Measurements from ENCODE around the gene ADAMTS17. TPM values are rescaled to one million over a fixed set of nuclear protein-coding genes. Genes with fewer than 3 reads are reported as not detected.

Gene ADAMTS17
- total and polyA plus RNA-seq, 4 donors = 0.28 to 46.9 (median 9.1) TPM

GRCh38 chr15:100060276-100060926 is 281.4 kb downstream of the ADAMTS17 start:
- WGBS = 82% methylated on average over 10 of the region's 10 CpGs
- DNase-seq (ENCODE audit: low spot score) = no peak
- TF ChIP-seq NR2F2 (IDR thresholded peaks at IDR 0.05) = no peak
- TF ChIP-seq RXRA (IDR thresholded peaks at IDR 0.05) = no peak
- TF ChIP-seq CTCF (IDR thresholded peaks at IDR 0.05; ENCODE audit: low read depth, low read length, missing input control) = no peak
- TF ChIP-seq TAF1 (conservative IDR thresholded peaks at IDR 0.05) = no peak
- no peak for TF ChIP-seq YY1 (IDR thresholded peaks at IDR 0.05)
- no peak for TF ChIP-seq JUND (IDR thresholded peaks at IDR 0.05)
- no peak for TF ChIP-seq MAX (IDR thresholded peaks at IDR 0.05)
- TF ChIP-seq RAD21 (IDR thresholded peaks at IDR 0.05) = no peak
- no peak for TF ChIP-seq EGR1 (IDR thresholded peaks at IDR 0.05; ENCODE audit: low read depth in 2 of 2)
- TF ChIP-seq HNF4A (conservative IDR thresholded peaks at IDR 0.05) = no peak
- TF ChIP-seq SP1 (IDR thresholded peaks at IDR 0.05) = no peak
- TF ChIP-seq GABPA (IDR thresholded peaks at IDR 0.05 in 1 of 2, conservative IDR thresholded peaks at IDR 0.05 in 1 of 2) = no peak
- TF ChIP-seq FOXA2 (IDR thresholded peaks at IDR 0.05) = no peak
- no peak for TF ChIP-seq FOXA1 (IDR thresholded peaks at IDR 0.05)
- TF ChIP-seq REST (IDR thresholded peaks at IDR 0.05) = no peak
- no peak for TF ChIP-seq ATF3 (IDR thresholded peaks at IDR 0.05)
- TF ChIP-seq ZBTB33 (IDR thresholded peaks at IDR 0.05) = no peak
- no peak for TF ChIP-seq HNF4G (IDR thresholded peaks at IDR 0.05)
- peaks cover 0 to 2% (median 0%) of the 10 kb centered on the region in 4 donors for H3K36me3 ChIP-seq (ENCODE audit: control insufficient read depth in 4 of 4, insufficient read depth in 3 of 4, low read depth in 1 of 4, low read length in 3 of 4)
- no peaks in the 10 kb centered on the region for H3K9me3 ChIP-seq (ENCODE audit: control insufficient read depth in 4 of 4, low read length in 3 of 4)
- no peak overlapping the region for H3K9ac ChIP-seq (ENCODE audit: low read depth in 1 of 2, low read length in 2 of 2)
- no peak overlapping the region for H3K27ac ChIP-seq (ENCODE audit: low read depth in 1 of 2, low read length in 2 of 2)
- no peaks in the 10 kb centered on the region for H3K27me3 ChIP-seq (ENCODE audit: control insufficient read depth in 4 of 4, insufficient read depth in 4 of 4, low read length in 3 of 4)
- H3K4me3 ChIP-seq (ENCODE audit: low read depth in 1 of 3, low read length in 3 of 3) = no peak overlapping the region
- no peaks in the 10 kb centered on the region for H3K4me1 ChIP-seq (ENCODE audit: control insufficient read depth in 4 of 4, insufficient read depth in 4 of 4, low read length in 3 of 4)
